ENCODE measurements around the gene NOS1AP.

- TF ChIP-seq CTCF (IDR thresholded peaks at IDR 0.05 in 2 of 3, conservative IDR thresholded peaks at IDR 0.05 in 1 of 3; ENCODE audit: borderline replicate concordance in 1 of 3, insufficient read depth in 1 of 3, low read depth in 2 of 3, low read length in 2 of 3) (no peak), EZH2 (IDR thresholded peaks at IDR 0.05) (no peak), POLR2A (IDR thresholded peaks at IDR 0.05; ENCODE audit: borderline replicate concordance, extremely low read depth, insufficient read depth, insufficient read length) (no peak), POLR2AphosphoS5 (IDR thresholded peaks at IDR 0.05; ENCODE audit: low read depth, low read length) (no peak), ZNF274 (IDR thresholded peaks at IDR 0.05; ENCODE audit: low read depth, low read length) (no peak)
Observed at GRCh38 chr1:162108426-162108825, 38.9 kb downstream of the NOS1AP start.
